C4-2B (cell line): ENCODE results near the gene TMEM163.

ENCODE experiments used
- ZFX ChIP-seq: fragments of 450-650 bp; IDR thresholded peaks from 2 replicates; pipeline ENCODE4 v1.6.1; 2017
- TF ChIP-seq, protein P1 (sequence below): fragments of 450-650 bp; conservative IDR thresholded peaks from 2 replicates; pipeline ENCODE4 v1.5.1; 2017; ENCODE audit warnings: mild to moderate bottlenecking

DNA sequence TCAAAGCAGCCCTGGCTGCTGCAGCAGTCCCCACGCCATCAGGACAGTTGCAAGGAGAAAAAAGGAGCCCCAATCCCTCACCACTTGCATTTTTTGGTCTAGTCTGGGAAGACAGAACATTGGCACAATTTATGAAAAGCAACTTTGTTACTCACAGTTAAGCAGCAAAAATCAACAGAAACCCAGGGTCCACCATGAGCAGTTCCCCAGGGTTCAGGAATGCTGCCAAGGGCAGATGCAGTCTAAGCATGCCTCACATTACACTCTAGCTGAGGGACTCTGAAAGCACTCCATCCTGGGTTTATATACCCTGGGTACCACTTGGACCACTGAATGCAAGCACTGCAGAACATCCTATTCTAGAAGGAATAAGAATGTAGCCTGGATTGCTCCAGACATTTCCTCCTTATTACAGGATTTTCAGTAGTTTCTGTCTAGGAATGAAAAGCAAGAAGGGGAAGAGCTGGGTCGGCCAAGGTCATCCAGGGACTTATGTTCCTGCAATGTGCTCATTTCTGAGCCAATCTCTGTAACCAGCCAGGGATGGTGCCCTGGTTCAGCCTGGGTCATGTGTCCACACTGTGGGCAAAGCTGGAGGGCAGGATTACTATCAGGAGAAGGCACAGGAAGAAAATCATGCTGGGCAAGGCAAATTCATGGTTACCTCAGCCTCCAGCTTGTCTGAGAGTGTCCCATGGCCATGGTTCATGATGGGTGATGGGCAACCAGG lies 19.5 kb upstream of the TMEM163 start:
- TF ChIP-seq, protein P1, sequence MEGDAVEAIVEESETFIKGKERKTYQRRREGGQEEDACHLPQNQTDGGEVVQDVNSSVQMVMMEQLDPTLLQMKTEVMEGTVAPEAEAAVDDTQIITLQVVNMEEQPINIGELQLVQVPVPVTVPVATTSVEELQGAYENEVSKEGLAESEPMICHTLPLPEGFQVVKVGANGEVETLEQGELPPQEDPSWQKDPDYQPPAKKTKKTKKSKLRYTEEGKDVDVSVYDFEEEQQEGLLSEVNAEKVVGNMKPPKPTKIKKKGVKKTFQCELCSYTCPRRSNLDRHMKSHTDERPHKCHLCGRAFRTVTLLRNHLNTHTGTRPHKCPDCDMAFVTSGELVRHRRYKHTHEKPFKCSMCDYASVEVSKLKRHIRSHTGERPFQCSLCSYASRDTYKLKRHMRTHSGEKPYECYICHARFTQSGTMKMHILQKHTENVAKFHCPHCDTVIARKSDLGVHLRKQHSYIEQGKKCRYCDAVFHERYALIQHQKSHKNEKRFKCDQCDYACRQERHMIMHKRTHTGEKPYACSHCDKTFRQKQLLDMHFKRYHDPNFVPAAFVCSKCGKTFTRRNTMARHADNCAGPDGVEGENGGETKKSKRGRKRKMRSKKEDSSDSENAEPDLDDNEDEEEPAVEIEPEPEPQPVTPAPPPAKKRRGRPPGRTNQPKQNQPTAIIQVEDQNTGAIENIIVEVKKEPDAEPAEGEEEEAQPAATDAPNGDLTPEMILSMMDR = no peak
- no peak for TF ChIP-seq ZFX
